HepG2 (cell line): ENCODE data around the gene C9orf43. TPM values are rescaled to one million over a fixed set of nuclear protein-coding genes. Genes with fewer than 3 reads are reported as not detected.

Source experiments
- BRCA1 ChIP-seq: sonication (generic); formaldehyde crosslinking; IDR thresholded peaks from 2 replicates; pipeline ENCODE4 v1.4.0; 2020; ENCODE audit warnings: missing genetic modification reagents
- CEBPB ChIP-seq: IDR thresholded peaks from 2 replicates; pipeline ENCODE4 v1.6.1; 2011; ENCODE audit warnings: low read depth, low read length, improper control_type of control experiment, borderline replicate concordance
- CEBPG ChIP-seq: IDR thresholded peaks from 2 replicates; pipeline ENCODE4 v1.6.1; 2016
- EP300 ChIP-seq, 3 experiments: sonication (generic) in 1 of 3; formaldehyde crosslinking in 1 of 3; IDR thresholded peaks; 2 replicates each; pipeline versions ENCODE4 v1.5.1 to v1.6.1; 2011 to 2020; ENCODE audit warnings: low read depth in 2 of 3, low read length in 2 of 3, borderline replicate concordance in 1 of 3, improper control_type of control experiment in 1 of 3, mild to moderate bottlenecking in 1 of 3, missing genetic modification reagents in 1 of 3, moderate library complexity in 1 of 3
- ETV5 ChIP-seq: IDR thresholded peaks from 2 replicates; pipeline ENCODE4 v1.6.1; 2018; ENCODE audit warnings: missing biosample characterization, missing genetic modification reagents, inconsistent platforms, borderline replicate concordance
- FOXA1 ChIP-seq, 2 experiments: fragments of 450-650 bp in 1 of 2; sonication (generic) in 1 of 2; formaldehyde crosslinking in 1 of 2; IDR thresholded peaks; 2 replicates each; pipeline versions ENCODE4 v1.4.0 to v1.6.1; 2016 to 2020; ENCODE audit warnings: missing genetic modification reagents in 1 of 2
- FOXA3 ChIP-seq: IDR thresholded peaks from 2 replicates; pipeline ENCODE4 v1.6.1; 2016; ENCODE audit warnings: missing genetic modification reagents, missing compliant biosample characterization
- FOXJ3 ChIP-seq: sonication (generic); formaldehyde crosslinking; IDR thresholded peaks from 2 replicates; pipeline ENCODE4 v1.4.0; 2020; ENCODE audit warnings: missing genetic modification reagents, mild to moderate bottlenecking, borderline replicate concordance
- HMGXB3 ChIP-seq: sonication (generic); formaldehyde crosslinking; IDR thresholded peaks from 2 replicates; pipeline ENCODE4 v1.4.0; 2020; ENCODE audit warnings: missing genetic modification reagents, borderline replicate concordance
- HNF1B ChIP-seq: sonication (generic); formaldehyde crosslinking; IDR thresholded peaks from 2 replicates; pipeline ENCODE4 v1.5.1; 2020; ENCODE audit warnings: mild to moderate bottlenecking, moderate library complexity, missing genetic modification reagents
- MAFG ChIP-seq: sonication (generic); formaldehyde crosslinking; IDR thresholded peaks from 2 replicates; pipeline ENCODE4 v1.5.1; 2020; ENCODE audit warnings: mild to moderate bottlenecking, missing genetic modification reagents
- NFIC ChIP-seq: IDR thresholded peaks from 2 replicates; pipeline ENCODE4 v1.6.1; 2012; ENCODE audit warnings: mild to moderate bottlenecking, low read length, inconsistent platforms
- PPARG ChIP-seq: conservative IDR thresholded peaks from 2 replicates; pipeline ENCODE4 v1.6.1; 2016; ENCODE audit warnings: missing biosample characterization, missing genetic modification reagents
- REXO4 ChIP-seq: sonication (generic); formaldehyde crosslinking; IDR thresholded peaks from 2 replicates; pipeline ENCODE4 v1.8.0; 2022; ENCODE audit warnings: missing genetic modification reagents, mild to moderate bottlenecking, borderline replicate concordance
- RXRB ChIP-seq: IDR thresholded peaks from 2 replicates; pipeline ENCODE4 v1.6.1; 2016; ENCODE audit warnings: borderline replicate concordance, missing genetic modification reagents, missing compliant biosample characterization
- SOX6 ChIP-seq, 2 experiments: fragments of 450-650 bp in 1 of 2; sonication (generic) in 1 of 2; formaldehyde crosslinking in 1 of 2; IDR thresholded peaks; 2 replicates each; pipeline versions ENCODE4 v1.4.0 to v1.6.1; 2017 to 2020; ENCODE audit warnings: antibody characterized with exemption in 1 of 2, mild to moderate bottlenecking in 1 of 2, missing genetic modification reagents in 1 of 2
- SP5 ChIP-seq: IDR thresholded peaks from 2 replicates; pipeline ENCODE4 v1.6.1; 2016; ENCODE audit warnings: low read depth, borderline replicate concordance
- SPEN ChIP-seq: sonication (generic); formaldehyde crosslinking; IDR thresholded peaks from 2 replicates; pipeline ENCODE4 v1.5.1; 2020; ENCODE audit warnings: low read depth, mild to moderate bottlenecking, missing genetic modification reagents
- TBX3 ChIP-seq: fragments of 450-650 bp; IDR thresholded peaks from 2 replicates; pipeline ENCODE4 v1.6.1; 2017; ENCODE audit warnings: antibody characterized with exemption, mild to moderate bottlenecking, inconsistent platforms, borderline replicate concordance
- TERF1 ChIP-seq: sonication (generic); formaldehyde crosslinking; IDR thresholded peaks from 2 replicates; pipeline ENCODE4 v1.8.0; 2022; ENCODE audit warnings: mild to moderate bottlenecking, missing genetic modification reagents, moderate library complexity
- ZMAT3 ChIP-seq: sonication (generic); formaldehyde crosslinking; conservative IDR thresholded peaks from 2 replicates; pipeline ENCODE4 v1.7.0; 2021; ENCODE audit warnings: missing genetic modification reagents
- ZNF580 ChIP-seq: IDR thresholded peaks from 2 replicates; pipeline ENCODE4 v1.6.1; 2016; ENCODE audit warnings: low read depth, borderline replicate concordance
- polyA plus RNA-seq, 8 experiments: library from polyadenylated mRNA; depleted of rRNA in 3 of 8; stranded (reverse) in 7 of 8; unstranded in 1 of 8; fragments of >200 nt; fragmentation: Illumina TruSeq in 4 of 8; extraction: Trizol in 4 of 8; gene quantifications; 2 replicates each; pipeline versions ENCODE4 v1.2.1 to v1.2.3, GENCODE V29; 2011 to 2016; ENCODE audit warnings: low read depth in 4 of 8, missing spikeins in 1 of 8, mixed read lengths in 1 of 8; ENCODE audit not compliant: insufficient read depth in 1 of 8
- total RNA-seq, 5 experiments: library from RNA; depleted of rRNA; stranded (reverse); fragments of >200 nt; fragmentation: Illumina TruSeq; extraction: Trizol; gene quantifications; 2 replicates each; pipeline ENCODE4 v1.2.3, GENCODE V29; 2016; ENCODE audit warnings: low read depth in 1 of 5

The C9orf43 gene
- total and polyA plus RNA-seq, 2 of the 13 experiments (the other 11 are each of a cell fraction or from before 2014, with no cell fraction given), result 0.24 to 0.31 TPM

GRCh38 chr9:113381909-113382411, 28.6 kb upstream of the C9orf43 start (continued):
- TF ChIP-seq TERF1 (CRISPR knock-in tag), result no peak
- peak; percentile 50; the same call in 1 of the 2 replicates for TF ChIP-seq FOXA3 (CRISPR knock-in tag)
- TF ChIP-seq REXO4 (CRISPR knock-in tag), result no peak
- no peak for TF ChIP-seq ZMAT3
- peak; percentile 72 for TF ChIP-seq SP5 (CRISPR knock-in tag)
- TF ChIP-seq ETV5 (CRISPR knock-in tag), result 0 out of 2 replicates have a peak, but pooled peaks have one; percentile 23
- peak; percentile 46; the same call in 1 of the 2 replicates for TF ChIP-seq HMGXB3
- peak; percentile 75 for TF ChIP-seq CEBPG (CRISPR knock-in tag)
- peak; percentile 4; the same call in 1 of the 2 replicates for TF ChIP-seq BRCA1
- TF ChIP-seq PPARG, result peak; percentile 85; the same call in 1 of the 2 replicates
- peak; percentile 75 for TF ChIP-seq RXRB (CRISPR knock-in tag)
- peak; percentile 29; the same call in 1 of the 2 replicates for TF ChIP-seq FOXJ3 (CRISPR knock-in tag)
- no peak for TF ChIP-seq FOXA1 (IDR thresholded peaks at IDR 0.05)
- TF ChIP-seq FOXA1 (CRISPR knock-in tag; IDR thresholded peaks at IDR 0.05), result peak; percentile 12; the same call in 1 of the 2 replicates
- no peak for TF ChIP-seq TBX3
- TF ChIP-seq SOX6 (IDR thresholded peaks at IDR 0.05), result no peak
- peak; percentile 58; the same call in 1 of the 2 replicates for TF ChIP-seq SOX6 (CRISPR knock-in tag; IDR thresholded peaks at IDR 0.05)
- TF ChIP-seq CEBPB, result peak; percentile 55; the same call in 1 of the 2 replicates
- peak; percentile 35 to 88; a peak in 3 of 4 replicates for TF ChIP-seq EP300 (IDR thresholded peaks at IDR 0.05; ENCODE audit: low read depth in 2 of 2, low read length in 2 of 2)
- TF ChIP-seq EP300 (CRISPR knock-in tag; IDR thresholded peaks at IDR 0.05; ENCODE audit: borderline replicate concordance), result peak; percentile 57; the same call in 1 of the 2 replicates
- 0 out of 2 replicates have a peak, but pooled peaks have one; percentile 35 for TF ChIP-seq ZNF580
- peak; percentile 42; the same call in 1 of the 2 replicates for TF ChIP-seq NFIC
- 0 out of 2 replicates have a peak, but pooled peaks have one; percentile 29 for TF ChIP-seq HNF1B (CRISPR knock-in tag)
- peak; percentile 86; the same call in 1 of the 2 replicates for TF ChIP-seq SPEN
- no peak for TF ChIP-seq MAFG
